ENCODE results near the gene C14orf132.

DNA sequence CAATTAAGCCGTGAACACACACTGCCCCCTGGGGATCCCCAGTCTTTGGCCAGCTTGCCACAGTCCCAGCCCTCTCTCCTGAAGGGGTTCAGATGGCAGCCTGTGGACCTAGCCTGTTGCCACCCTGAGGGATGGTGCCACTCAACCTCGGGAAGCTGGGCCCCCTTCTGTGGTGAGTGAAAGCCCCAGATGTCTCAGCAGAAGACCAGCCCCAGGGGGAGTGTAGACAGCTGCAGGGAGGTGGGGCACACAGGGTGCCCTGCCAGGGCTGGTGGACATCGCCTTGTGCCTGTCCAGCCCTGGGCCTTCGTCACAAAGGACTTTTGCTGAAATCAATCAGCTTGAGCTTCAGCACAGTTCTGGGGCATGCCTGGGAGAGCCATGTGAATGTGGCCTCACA is 32.4 kb downstream of the C14orf132 start:
- TF ChIP-seq EZH2 (IDR thresholded peaks at IDR 0.05; ENCODE audit: borderline replicate concordance, low read length) = no peak
- TF ChIP-seq, protein P1, sequence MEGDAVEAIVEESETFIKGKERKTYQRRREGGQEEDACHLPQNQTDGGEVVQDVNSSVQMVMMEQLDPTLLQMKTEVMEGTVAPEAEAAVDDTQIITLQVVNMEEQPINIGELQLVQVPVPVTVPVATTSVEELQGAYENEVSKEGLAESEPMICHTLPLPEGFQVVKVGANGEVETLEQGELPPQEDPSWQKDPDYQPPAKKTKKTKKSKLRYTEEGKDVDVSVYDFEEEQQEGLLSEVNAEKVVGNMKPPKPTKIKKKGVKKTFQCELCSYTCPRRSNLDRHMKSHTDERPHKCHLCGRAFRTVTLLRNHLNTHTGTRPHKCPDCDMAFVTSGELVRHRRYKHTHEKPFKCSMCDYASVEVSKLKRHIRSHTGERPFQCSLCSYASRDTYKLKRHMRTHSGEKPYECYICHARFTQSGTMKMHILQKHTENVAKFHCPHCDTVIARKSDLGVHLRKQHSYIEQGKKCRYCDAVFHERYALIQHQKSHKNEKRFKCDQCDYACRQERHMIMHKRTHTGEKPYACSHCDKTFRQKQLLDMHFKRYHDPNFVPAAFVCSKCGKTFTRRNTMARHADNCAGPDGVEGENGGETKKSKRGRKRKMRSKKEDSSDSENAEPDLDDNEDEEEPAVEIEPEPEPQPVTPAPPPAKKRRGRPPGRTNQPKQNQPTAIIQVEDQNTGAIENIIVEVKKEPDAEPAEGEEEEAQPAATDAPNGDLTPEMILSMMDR (IDR thresholded peaks at IDR 0.05; ENCODE audit: low read length) = no peak
